ENCODE results near the gene PRR36. TPM values are rescaled to one million over a fixed set of nuclear protein-coding genes. Genes with fewer than 3 reads are reported as not detected.

The PRR36 gene
- total and polyA plus RNA-seq, 12 donors: 0.22 to 5.2 (median 1.1) TPM; not detected in 1

- WGBS, 4 donors: 1 to 4% (median 3%) methylated on average over 4 to 104 of the region's 104 CpGs
- Histone ChIP-seq H3K27ac (peak overlapping the region in 1 of 5 donors; percentile 68), H3K4me3 (peak overlapping the region in 1 of 4 donors; percentile 31), H3K36me3 (replicated peaks in 1 of 2) (peaks cover 0 to 18% of the 10 kb centered on the region in 2 donors), H3K4me1 (replicated peaks in 1 of 2) (peaks cover 16 to 25% of the 10 kb centered on the region in 2 donors), H3K27me3 (peaks cover 25% of the 10 kb centered on the region), H3K9me3 (replicated peaks in 1 of 3) (no peaks in the 10 kb centered on the region)
- peak in 2 of 7 donors; percentile 32 to 62 for DNase-seq
- intact Hi-C loops (cut with DNase I): no loop called here
- TF ChIP-seq CTCF (IDR thresholded peaks at IDR 0.05) (no peak), POLR2A (IDR thresholded peaks at IDR 0.05) (peak in 1 of 2 donors; percentile 6)
These were observed 42.1 kb upstream of the PRR36 start for GRCh38 chr19:7916103-7916954.

- intact Hi-C loops (cut with DNase I): no loop called here
- Histone ChIP-seq H3K4me1 (replicated peaks in 1 of 2) (peaks cover 12 to 20% of the 10 kb centered on the region in 2 donors), H3K4me3 (no peak overlapping the region), H3K27me3 (peaks cover 25% of the 10 kb centered on the region), H3K27ac (peak overlapping the region in 1 of 5 donors; percentile 68), H3K9me3 (replicated peaks in 1 of 3) (no peaks in the 10 kb centered on the region), H3K36me3 (replicated peaks in 1 of 2) (peaks cover 0 to 26% of the 10 kb centered on the region in 2 donors)
- TF ChIP-seq POLR2A (IDR thresholded peaks at IDR 0.05): no peak
- no peak for TF ChIP-seq CTCF (IDR thresholded peaks at IDR 0.05)
- DNase-seq: peak in 2 of 7 donors; percentile 26 to 57
- 44 to 50% (median 49%) methylated on average over 22 to 24 of the region's 24 CpGs for WGBS, 4 donors
These were observed 41.3 kb upstream of the PRR36 start for GRCh38 chr19:7915250-7916102.

GRCh38 chr19:7914598-7915045, 40.4 kb upstream of the PRR36 start, which contains the start of gene TGFBR3L:
Gene TGFBR3L, plus strand, starts transcription at chr19:7914830.
- no peak within 1 kb of the TSS for H3K4me3 ChIP-seq
- H3K36me3 ChIP-seq (replicated peaks in 1 of 2): peaks cover 0 to 35% of the 10 kb centered on the region in 2 donors
- H3K27ac ChIP-seq: no peak within 1 kb of the TSS
- peak in 2 of 7 donors; percentile 28 to 61 for DNase-seq
- 23 to 45% (median 42%) methylated on average over 9 to 12 of the region's 12 CpGs for WGBS, 4 donors
- peaks cover 12 to 15% of the 10 kb centered on the region in 2 donors for H3K4me1 ChIP-seq (replicated peaks in 1 of 2)
- TF ChIP-seq CTCF (IDR thresholded peaks at IDR 0.05) (no peak), POLR2A (IDR thresholded peaks at IDR 0.05) (no peak)
- H3K27me3 ChIP-seq: peaks cover 25% of the 10 kb centered on the region
- H3K9me3 ChIP-seq (replicated peaks in 1 of 3): no peaks in the 10 kb centered on the region
- intact Hi-C loops (cut with DNase I): no loop called here

- Histone ChIP-seq H3K36me3 (replicated peaks in 1 of 2) (peaks cover 0 to 35% of the 10 kb centered on the region in 2 donors), H3K27me3 (peaks cover 25% of the 10 kb centered on the region), H3K27ac (no peak overlapping the region), H3K4me1 (replicated peaks in 1 of 2) (peaks cover 12 to 14% of the 10 kb centered on the region in 2 donors), H3K9me3 (replicated peaks in 1 of 3) (no peaks in the 10 kb centered on the region), H3K4me3 (no peak overlapping the region)
- 49 to 65% (median 60%) methylated on average over 9 to 12 of the region's 12 CpGs for WGBS, 4 donors
- TF ChIP-seq POLR2A (IDR thresholded peaks at IDR 0.05): no peak
- no peak for TF ChIP-seq CTCF (IDR thresholded peaks at IDR 0.05)
- intact Hi-C loops (cut with DNase I): no loop called here
- DNase-seq: no peak
These were observed 39.9 kb upstream of the PRR36 start for GRCh38 chr19:7914099-7914498.

Measured in adrenal gland (tissue), 12 donors.